Measurements from ENCODE around the gene TRIO.

DNA sequence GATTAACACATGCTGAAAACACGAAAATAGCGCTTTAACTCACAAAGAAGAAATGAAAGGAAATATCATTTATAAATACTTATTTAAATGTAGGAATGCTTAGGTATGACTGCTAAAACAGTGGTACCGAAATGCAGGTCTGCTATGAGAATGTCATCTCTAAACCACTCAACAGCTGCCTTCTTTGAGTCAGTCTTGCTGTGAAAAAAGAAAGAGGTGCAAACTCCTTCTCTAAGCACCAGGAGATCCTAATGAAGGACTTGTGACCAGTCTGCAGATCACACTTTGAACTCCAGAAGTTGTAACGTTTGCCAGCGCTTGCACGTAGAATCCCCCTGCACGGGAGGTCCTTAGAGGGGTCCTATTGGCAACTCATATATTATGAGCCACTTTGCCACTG is 86.6 kb downstream of the TRIO start:
- TF ChIP-seq CTCF (IDR thresholded peaks at IDR 0.05; ENCODE audit: borderline replicate concordance, extremely low read depth, low read length, poor library complexity, severe bottlenecking), result no peak
- TF ChIP-seq EZH2 (IDR thresholded peaks at IDR 0.05; ENCODE audit: borderline replicate concordance, low read depth, low read length, severe bottlenecking), result no peak
